MM.1S (cell line): ENCODE measurements around the gene NLRP3.

Experiments used
- EZH2 ChIP-seq: fragments of 300-600 bp; sonication (generic); optimal IDR thresholded peaks from 2 replicates; pipeline ENCODE3; 2017; ENCODE audit warnings: low read depth, mild to moderate bottlenecking, antibody characterized with exemption, low read length, mixed read lengths
- EZH2phosphoT487 ChIP-seq: fragments of 300-600 bp; sonication (generic); IDR thresholded peaks from 2 replicates; pipeline ENCODE4 v1.6.1; 2018; ENCODE audit warnings: antibody characterized with exemption, low read length
- TF ChIP-seq, protein P1 (sequence below): fragments of 300-600 bp; sonication (generic); IDR thresholded peaks from 2 replicates; pipeline ENCODE4 v1.5.1; 2016; ENCODE audit warnings: antibody characterized with exemption, low read length, mixed read lengths

DNA sequence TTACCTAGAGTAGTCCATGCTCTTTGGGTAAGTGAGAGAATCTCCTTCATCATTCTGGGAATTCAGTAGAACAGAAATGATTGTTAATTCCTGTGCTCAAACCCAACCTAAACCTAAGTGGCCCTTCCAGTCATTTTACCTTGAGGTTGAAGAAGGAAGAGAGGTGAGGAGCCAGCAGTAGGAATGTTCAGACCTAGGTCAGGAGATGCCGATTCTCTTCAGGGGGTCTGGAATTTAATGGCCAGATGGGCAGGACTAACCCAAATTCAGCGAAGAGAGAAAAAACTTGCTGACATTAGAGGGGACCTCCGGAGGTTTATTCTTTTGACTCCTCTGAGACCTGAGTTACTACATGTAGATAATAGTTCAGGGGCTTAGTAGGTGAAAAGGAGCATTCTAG lies 58.4 kb downstream of the NLRP3 start:
- TF ChIP-seq, protein P1, sequence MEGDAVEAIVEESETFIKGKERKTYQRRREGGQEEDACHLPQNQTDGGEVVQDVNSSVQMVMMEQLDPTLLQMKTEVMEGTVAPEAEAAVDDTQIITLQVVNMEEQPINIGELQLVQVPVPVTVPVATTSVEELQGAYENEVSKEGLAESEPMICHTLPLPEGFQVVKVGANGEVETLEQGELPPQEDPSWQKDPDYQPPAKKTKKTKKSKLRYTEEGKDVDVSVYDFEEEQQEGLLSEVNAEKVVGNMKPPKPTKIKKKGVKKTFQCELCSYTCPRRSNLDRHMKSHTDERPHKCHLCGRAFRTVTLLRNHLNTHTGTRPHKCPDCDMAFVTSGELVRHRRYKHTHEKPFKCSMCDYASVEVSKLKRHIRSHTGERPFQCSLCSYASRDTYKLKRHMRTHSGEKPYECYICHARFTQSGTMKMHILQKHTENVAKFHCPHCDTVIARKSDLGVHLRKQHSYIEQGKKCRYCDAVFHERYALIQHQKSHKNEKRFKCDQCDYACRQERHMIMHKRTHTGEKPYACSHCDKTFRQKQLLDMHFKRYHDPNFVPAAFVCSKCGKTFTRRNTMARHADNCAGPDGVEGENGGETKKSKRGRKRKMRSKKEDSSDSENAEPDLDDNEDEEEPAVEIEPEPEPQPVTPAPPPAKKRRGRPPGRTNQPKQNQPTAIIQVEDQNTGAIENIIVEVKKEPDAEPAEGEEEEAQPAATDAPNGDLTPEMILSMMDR: no peak
- TF ChIP-seq EZH2: no peak
- no peak for TF ChIP-seq EZH2phosphoT487
